Chondrocyte (in vitro differentiated cells): ENCODE measurements around the gene STK32A. TPM values are rescaled to one million over a fixed set of nuclear protein-coding genes. Genes with fewer than 3 reads are reported as not detected.

ENCODE experiments used
- DNase-seq: peaks from one replicate; pipeline ENCODE4 v3.0.0; 2021; ENCODE audit warnings: mixed read lengths, low spot score
- H3K27ac Mint-ChIP-seq: one replicate; pipeline ENCODE4 v1.8.0; 2021; ENCODE audit warnings: mild to moderate bottlenecking, moderate library complexity, mixed read lengths; ENCODE audit not compliant: unreplicated experiment
- H3K27me3 Mint-ChIP-seq: 2 replicates; pipeline ENCODE4 v1.8.0; 2021; ENCODE audit warnings: low read depth, mixed read lengths
- H3K36me3 Mint-ChIP-seq: 2 replicates; pipeline ENCODE4 v1.8.0; 2021; ENCODE audit warnings: low read depth, mixed read lengths
- H3K4me1 Mint-ChIP-seq: 2 replicates; pipeline ENCODE4 v1.8.0; 2021; ENCODE audit warnings: low read depth, mild to moderate bottlenecking, mixed read lengths
- H3K4me3 Mint-ChIP-seq: one replicate; pipeline ENCODE4 v1.8.0; 2021; ENCODE audit warnings: mild to moderate bottlenecking, moderate library complexity, mixed read lengths; ENCODE audit not compliant: unreplicated experiment
- H3K9me3 Mint-ChIP-seq: 2 replicates; pipeline ENCODE4 v1.8.0; 2021; ENCODE audit warnings: low read depth, mixed read lengths
- CTCF ChIP-seq: fragments of 200-600 bp; sonication (generic); IDR thresholded peaks from 2 replicates; pipeline ENCODE4 v1.5.0; 2021; ENCODE audit warnings: antibody characterized with exemption, mild to moderate bottlenecking, moderate library complexity
- total RNA-seq: library from RNA; stranded (reverse); gene quantifications from 3 replicates; pipeline ENCODE4 v1.2.1, GENCODE V29; 2021

The STK32A gene
- total RNA-seq, 1 donor from 2014 or later: 0.12 TPM

GRCh38 chr5:147290261-147290660 lies 55.4 kb downstream of the STK32A start:
- Mint-ChIP-seq H3K27ac (no peak overlapping the region), H3K4me1 (no peaks in the 10 kb centered on the region), H3K36me3 (no peaks in the 10 kb centered on the region), H3K4me3 (no peak overlapping the region), H3K27me3 (peaks cover 14% of the 10 kb centered on the region), H3K9me3 (peaks cover 8% of the 10 kb centered on the region)
- DNase-seq: no peak
- TF ChIP-seq CTCF: no peak

DNA sequence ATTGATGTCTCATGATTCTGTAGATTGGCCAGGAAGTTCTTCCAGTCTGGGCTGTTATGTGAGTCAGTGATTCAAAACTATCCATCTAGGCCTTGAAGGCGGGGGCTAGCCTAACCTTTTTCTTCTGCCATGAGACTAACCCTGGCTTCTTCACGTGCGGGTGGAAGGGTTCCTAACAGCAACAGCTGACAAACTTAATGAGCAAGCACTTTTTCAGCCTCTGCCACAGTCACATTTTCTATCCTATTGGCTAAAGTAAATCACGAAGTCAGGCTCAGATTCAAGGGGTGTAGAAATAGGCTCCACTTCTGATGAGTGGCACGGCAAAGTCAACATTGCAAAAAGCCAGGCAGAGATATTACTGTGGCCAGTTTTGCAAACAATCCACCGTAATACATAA lies 68.4 kb downstream of the STK32A start:
- TF ChIP-seq CTCF: no peak
- Mint-ChIP-seq H3K36me3 (no peaks in the 10 kb centered on the region), H3K4me3 (no peak overlapping the region), H3K4me1 (peaks cover 13% of the 10 kb centered on the region), H3K27me3 (peaks cover 2% of the 10 kb centered on the region), H3K9me3 (no peaks in the 10 kb centered on the region), H3K27ac (no peak overlapping the region)
- no peak for DNase-seq

GRCh38 chr5:147303976-147304375 lies 69.2 kb downstream of the STK32A start:
- H3K27ac Mint-ChIP-seq: no peak overlapping the region
- no peak overlapping the region for H3K4me3 Mint-ChIP-seq
- no peak for DNase-seq
- H3K36me3 Mint-ChIP-seq: no peaks in the 10 kb centered on the region
- no peaks in the 10 kb centered on the region for H3K9me3 Mint-ChIP-seq
- peaks cover 13% of the 10 kb centered on the region for H3K4me1 Mint-ChIP-seq
- H3K27me3 Mint-ChIP-seq: no peaks in the 10 kb centered on the region
- TF ChIP-seq CTCF: no peak

- H3K9me3 Mint-ChIP-seq: no peaks in the 10 kb centered on the region
- no peak overlapping the region for H3K27ac Mint-ChIP-seq
- no peak overlapping the region for H3K4me3 Mint-ChIP-seq
- TF ChIP-seq CTCF: no peak
- H3K36me3 Mint-ChIP-seq: no peaks in the 10 kb centered on the region
- H3K4me1 Mint-ChIP-seq: peaks cover 15% of the 10 kb centered on the region
- no peak for DNase-seq
- no peaks in the 10 kb centered on the region for H3K27me3 Mint-ChIP-seq
Measured at GRCh38 chr5:147305147-147305546, 70.3 kb downstream of the STK32A start.

- Mint-ChIP-seq H3K4me3 (no peak overlapping the region), H3K4me1 (peaks cover 24% of the 10 kb centered on the region)
Measured at GRCh38 chr5:147306351-147306750, 71.5 kb downstream of the STK32A start.

More at GRCh38 chr5:147306351-147306750, 71.5 kb downstream of the STK32A start:
- no peak overlapping the region for H3K27ac Mint-ChIP-seq
- TF ChIP-seq CTCF: no peak
- H3K9me3 Mint-ChIP-seq: no peaks in the 10 kb centered on the region
- H3K27me3 Mint-ChIP-seq: no peaks in the 10 kb centered on the region
- H3K36me3 Mint-ChIP-seq: no peaks in the 10 kb centered on the region
- DNase-seq: no peak
